HCT116 (cell line): ENCODE data around the gene DNASE1L3. TPM values are rescaled to one million over a fixed set of nuclear protein-coding genes. Genes with fewer than 3 reads are reported as not detected.

Experiments
- ATAC-seq: fragments of 200-7000 bp; cut with Tn5 transposase; 2 replicates; pipeline ENCODE4 v1.9.1; 2020; ENCODE audit warnings: mild to moderate bottlenecking, moderate library complexity
- BruUV-seq: library from RNA; stranded (reverse); fragments of 400-500 nt; replicated peaks from 2 replicates; lab custom pipeline; 2021; lab: Mats Ljungman, UMichigan
- CTCF ChIA-PET: fragments of 300-600 bp; sonication (Branson Sonifier 250); formaldehyde crosslinking; loops from one replicate; lab custom pipeline; 2021; ENCODE audit warnings: antibody characterized with exemption; lab: Charles Lee
- POLR2A ChIA-PET: fragments of 300-600, 350-600 bp; sonication (Branson Sonifier 250); formaldehyde crosslinking; loops from one replicate; lab custom pipeline; 2021; ENCODE audit warnings: antibody characterized with exemption; lab: Charles Lee
- RAD21 ChIA-PET, 2 experiments: fragments of 300-600 bp; sonication (Branson Sonifier 250); formaldehyde crosslinking; loops; one replicate each; lab custom pipeline; 2023; ENCODE audit warnings: low total read pairs in 2 of 2; ENCODE audit not compliant: uncharacterized antibody in 2 of 2, unreplicated experiment in 2 of 2, low non-redundant PET in 1 of 2; lab: Charles Lee
- DNase-seq: peaks from one replicate; pipeline ENCODE4 v3.0.0-alpha.2; 2010; ENCODE audit warnings: low read depth, low spot score
- H2AFZ ChIP-seq: fragments of 200-600 bp; shearing (Covaris generic), sonication (generic); 2 replicates; pipeline ENCODE4 v1.6.1; 2017; ENCODE audit warnings: low read depth, mixed run types, mixed read lengths, antibody characterized with exemption, low read length; ENCODE audit not compliant: poor library complexity, severe bottlenecking
- H3K27ac ChIP-seq: 2 replicates; pipeline ENCODE4 v1.5.1; 2012; ENCODE audit warnings: low read depth, low read length
- H3K27me3 ChIP-seq: fragments of 200-600 bp; sonication (generic); 2 replicates; pipeline ENCODE4 v1.6.1; 2016; ENCODE audit warnings: mixed run types, low read length, mixed read lengths; ENCODE audit not compliant: insufficient read depth
- H3K36me3 ChIP-seq, 2 experiments: fragments of 200-500 bp in 1 of 2; fragments of 200-600 bp in 1 of 2; sonication (Bioruptor generic) in 1 of 2; sonication (generic) in 1 of 2; 2 replicates each; pipeline versions ENCODE4 v1.5.1 to v1.6.1; 2014 to 2016; ENCODE audit warnings: low read length in 2 of 2, inconsistent platforms in 1 of 2, mixed read lengths in 1 of 2, mixed run types in 1 of 2; ENCODE audit not compliant: insufficient read depth in 2 of 2, control insufficient read depth in 1 of 2
- H3K4me1 ChIP-seq, 2 experiments: fragments of 200-600 bp in 1 of 2; sonication (generic) in 1 of 2; 2 replicates each; pipeline versions ENCODE4 v1.5.1 to v1.6.1; 2012 to 2017; ENCODE audit warnings: low read length in 2 of 2, inconsistent platforms in 1 of 2, mild to moderate bottlenecking in 1 of 2, mixed read lengths in 1 of 2, mixed run types in 1 of 2, moderate library complexity in 1 of 2; ENCODE audit not compliant: insufficient read depth in 2 of 2, control insufficient read depth in 1 of 2
- H3K4me2 ChIP-seq: fragments of 200-600 bp; sonication (generic); 2 replicates; pipeline ENCODE4 v1.6.1; 2017; ENCODE audit warnings: mixed run types, low read length, mixed read lengths
- H3K4me3 ChIP-seq, 2 experiments: fragments of 200-600 bp in 1 of 2; sonication (generic) in 1 of 2; replicated peaks in 1 of 2; 2 replicates each; pipeline ENCODE4 v1.5.1; 2011 to 2016; ENCODE audit warnings: low read length in 2 of 2, control low read depth in 1 of 2, low read depth in 1 of 2, mild to moderate bottlenecking in 1 of 2, mixed read lengths in 1 of 2, mixed run types in 1 of 2
- H3K79me2 ChIP-seq: fragments of 200-600 bp; sonication (generic); 2 replicates; pipeline ENCODE4 v1.6.1; 2017; ENCODE audit warnings: mild to moderate bottlenecking, mixed run types, low read length, moderate library complexity, mixed read lengths; ENCODE audit not compliant: insufficient read depth
- H3K9ac ChIP-seq: fragments of 200-600 bp; sonication (generic); 2 replicates; pipeline ENCODE4 v1.6.1; 2016; ENCODE audit warnings: low read length, mixed read lengths
- H3K9me2 ChIP-seq: fragments of 200-600 bp; sonication (generic), shearing (Covaris generic); 2 replicates; pipeline ENCODE4 v1.6.1; 2017; ENCODE audit warnings: mixed run types, mild to moderate bottlenecking, moderate library complexity; ENCODE audit not compliant: insufficient read depth
- H3K9me3 ChIP-seq, 2 experiments: fragments of 200-500 bp in 1 of 2; fragments of 200-600 bp in 1 of 2; sonication (Bioruptor generic) in 1 of 2; sonication (generic) in 1 of 2; 2 replicates each; pipeline ENCODE4 v1.6.1; 2014 to 2017; ENCODE audit warnings: low read length in 2 of 2, mixed read lengths in 2 of 2, inconsistent platforms in 1 of 2, low read depth in 1 of 2, mild to moderate bottlenecking in 1 of 2, mixed run types in 1 of 2, moderate library complexity in 1 of 2; ENCODE audit not compliant: control insufficient read depth in 1 of 2, insufficient read depth in 1 of 2
- H4K20me1 ChIP-seq: fragments of 200-600 bp; sonication (generic), shearing (Covaris generic); 2 replicates; pipeline ENCODE4 v1.6.1; 2017; ENCODE audit warnings: mixed run types, mild to moderate bottlenecking, moderate library complexity; ENCODE audit not compliant: insufficient read depth
- CBX3 ChIP-seq: IDR thresholded peaks from 2 replicates; pipeline ENCODE4 v1.6.1; 2012; ENCODE audit warnings: low read depth
- EGR1 ChIP-seq: IDR thresholded peaks from 2 replicates; pipeline ENCODE4 v1.6.1; 2012; ENCODE audit warnings: low read depth
- ELF1 ChIP-seq: IDR thresholded peaks from 2 replicates; pipeline ENCODE4 v1.6.1; 2012; ENCODE audit warnings: low read depth, borderline replicate concordance
- EZH2 ChIP-seq: fragments of 200-600 bp; sonication (generic); IDR thresholded peaks from 2 replicates; pipeline ENCODE4 v1.6.1; 2017; ENCODE audit warnings: antibody characterized with exemption, mixed run types
- EZH2phosphoT487 ChIP-seq: fragments of 200-600 bp; IDR thresholded peaks from 2 replicates; pipeline ENCODE4 v1.6.1; 2018; ENCODE audit warnings: antibody characterized with exemption, borderline replicate concordance
- FOSL1 ChIP-seq: IDR thresholded peaks from 2 replicates; pipeline ENCODE4 v1.6.1; 2012; ENCODE audit warnings: low read depth
- JUND ChIP-seq: IDR thresholded peaks from 2 replicates; pipeline ENCODE4 v1.6.1; 2012
- POLR2AphosphoS5 ChIP-seq: IDR thresholded peaks from 2 replicates; pipeline ENCODE4 v1.6.1; 2011; ENCODE audit warnings: mild to moderate bottlenecking, low read depth, low read length, moderate library complexity
- SIN3A ChIP-seq: IDR thresholded peaks from 2 replicates; pipeline ENCODE4 v1.6.1; 2012; ENCODE audit warnings: low read depth
- SP1 ChIP-seq: IDR thresholded peaks from 2 replicates; pipeline ENCODE4 v1.6.1; 2012; ENCODE audit warnings: low read depth
- SRF ChIP-seq: IDR thresholded peaks from 2 replicates; pipeline ENCODE4 v1.6.1; 2012; ENCODE audit warnings: low read depth
- TCF7L2 ChIP-seq: IDR thresholded peaks from 2 replicates; pipeline ENCODE4 v1.7.0; 2011; ENCODE audit warnings: borderline replicate concordance, inconsistent platforms; ENCODE audit not compliant: insufficient read depth, insufficient read length; ENCODE audit errors: extremely low read depth
- ZNF274 ChIP-seq: fragments of 200-500 bp; sonication (Bioruptor generic); IDR thresholded peaks from 2 replicates; pipeline ENCODE4 v1.6.1; 2014; ENCODE audit warnings: mild to moderate bottlenecking, low read depth, low read length, inconsistent platforms
- intact Hi-C: fragments of 100-400 bp; cut with micrococcal nuclease; formaldehyde crosslinking; loops from 2 replicates; pipeline ENCODE4 v1.10.0; 2022
- total RNA-seq: library from RNA; stranded (reverse); gene quantifications from one replicate; pipeline ENCODE4 v1.2.1, GENCODE V29; 2021; ENCODE audit not compliant: unreplicated experiment
- TF ChIP-seq, protein P1 (sequence below): IDR thresholded peaks from 2 replicates; pipeline ENCODE4 v1.6.1; 2012; ENCODE audit warnings: low read depth
- TF ChIP-seq, protein P2 (sequence below): IDR thresholded peaks from 2 replicates; pipeline ENCODE4 v1.6.1; 2012
- TF ChIP-seq, protein P3 (sequence below): IDR thresholded peaks from 2 replicates; pipeline ENCODE4 v1.6.1; 2012

Gene DNASE1L3
- total RNA-seq, 1 experiment from 2014 or later: not detected

DNA sequence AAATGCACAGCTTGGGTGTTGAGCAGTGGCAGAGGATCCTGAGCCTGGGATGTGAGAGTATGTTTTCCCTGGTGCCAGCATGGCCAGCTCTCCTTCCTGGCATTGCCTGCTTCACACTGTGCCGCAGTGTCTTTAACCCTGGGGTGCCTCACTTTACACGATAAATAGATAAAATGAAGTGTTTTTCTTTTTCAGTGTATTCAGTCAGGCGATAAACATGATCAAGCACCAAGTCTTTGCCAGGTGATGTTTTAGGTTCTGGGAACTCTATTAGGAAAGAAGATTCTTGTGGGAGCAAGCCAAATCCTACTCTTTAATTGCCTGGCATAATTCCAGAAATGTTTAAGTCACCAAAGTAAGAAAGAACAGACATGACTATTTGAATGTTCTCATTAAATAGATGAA is 40.9 kb upstream of the DNASE1L3 start (continued):
- TF ChIP-seq, protein P1, sequence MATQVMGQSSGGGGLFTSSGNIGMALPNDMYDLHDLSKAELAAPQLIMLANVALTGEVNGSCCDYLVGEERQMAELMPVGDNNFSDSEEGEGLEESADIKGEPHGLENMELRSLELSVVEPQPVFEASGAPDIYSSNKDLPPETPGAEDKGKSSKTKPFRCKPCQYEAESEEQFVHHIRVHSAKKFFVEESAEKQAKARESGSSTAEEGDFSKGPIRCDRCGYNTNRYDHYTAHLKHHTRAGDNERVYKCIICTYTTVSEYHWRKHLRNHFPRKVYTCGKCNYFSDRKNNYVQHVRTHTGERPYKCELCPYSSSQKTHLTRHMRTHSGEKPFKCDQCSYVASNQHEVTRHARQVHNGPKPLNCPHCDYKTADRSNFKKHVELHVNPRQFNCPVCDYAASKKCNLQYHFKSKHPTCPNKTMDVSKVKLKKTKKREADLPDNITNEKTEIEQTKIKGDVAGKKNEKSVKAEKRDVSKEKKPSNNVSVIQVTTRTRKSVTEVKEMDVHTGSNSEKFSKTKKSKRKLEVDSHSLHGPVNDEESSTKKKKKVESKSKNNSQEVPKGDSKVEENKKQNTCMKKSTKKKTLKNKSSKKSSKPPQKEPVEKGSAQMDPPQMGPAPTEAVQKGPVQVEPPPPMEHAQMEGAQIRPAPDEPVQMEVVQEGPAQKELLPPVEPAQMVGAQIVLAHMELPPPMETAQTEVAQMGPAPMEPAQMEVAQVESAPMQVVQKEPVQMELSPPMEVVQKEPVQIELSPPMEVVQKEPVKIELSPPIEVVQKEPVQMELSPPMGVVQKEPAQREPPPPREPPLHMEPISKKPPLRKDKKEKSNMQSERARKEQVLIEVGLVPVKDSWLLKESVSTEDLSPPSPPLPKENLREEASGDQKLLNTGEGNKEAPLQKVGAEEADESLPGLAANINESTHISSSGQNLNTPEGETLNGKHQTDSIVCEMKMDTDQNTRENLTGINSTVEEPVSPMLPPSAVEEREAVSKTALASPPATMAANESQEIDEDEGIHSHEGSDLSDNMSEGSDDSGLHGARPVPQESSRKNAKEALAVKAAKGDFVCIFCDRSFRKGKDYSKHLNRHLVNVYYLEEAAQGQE: no peak
- TF ChIP-seq SRF (no peak), SIN3A (no peak)

DNA sequence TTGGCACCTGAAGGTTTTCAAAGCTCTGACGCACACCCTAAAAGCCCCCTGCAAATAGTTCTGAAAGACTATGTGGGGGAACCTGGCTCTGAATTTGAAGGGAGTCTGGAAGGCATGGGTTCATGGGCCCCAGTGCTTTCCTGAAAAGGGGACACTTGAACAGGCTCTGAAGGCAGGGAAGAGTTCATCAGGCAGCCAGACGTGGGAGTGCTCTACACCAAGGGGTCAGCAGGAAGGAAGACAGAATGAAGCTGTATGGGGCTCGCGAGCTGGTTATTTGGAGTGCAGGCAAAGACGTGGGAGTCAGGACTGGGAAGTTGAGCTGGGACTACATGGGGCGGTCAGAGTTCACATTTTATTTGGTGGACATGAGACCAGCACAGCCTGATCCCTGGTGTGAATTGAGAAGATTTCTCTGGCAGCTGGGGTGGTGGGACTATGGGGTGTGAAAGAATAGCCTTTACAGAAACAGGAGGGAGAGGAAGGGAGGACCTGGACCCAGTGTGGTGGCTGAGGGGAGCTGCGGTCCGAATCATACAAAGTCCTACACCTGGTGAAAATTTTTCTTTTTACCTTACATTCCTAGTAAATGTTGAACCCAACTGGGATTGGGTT is 39.4 kb upstream of the DNASE1L3 start:
- H3K36me3 ChIP-seq: no peaks in the 10 kb centered on the region
- no peak overlapping the region for H3K4me3 ChIP-seq
- ChIA-PET CTCF (interaction anchor here (0.7 kb wide), 1 partner anchor 56 kb away, joined by 3 read pairs; the partner anchor contains the start of genes HTD2 and RPP14), RAD21 (no interaction called here), POLR2A (no interaction called here)
- no peaks in the 10 kb centered on the region for H4K20me1 ChIP-seq
- no peaks in the 10 kb centered on the region for H3K79me2 ChIP-seq
- H3K9ac ChIP-seq: no peak overlapping the region
- no peak overlapping the region for H2AFZ ChIP-seq
- no peaks in the 10 kb centered on the region for H3K4me1 ChIP-seq
- no TSS peak for BruUV-seq
- H3K9me3 ChIP-seq: no peaks in the 10 kb centered on the region
- ATAC-seq (no peak), DNase-seq (no peak)
- no peaks in the 10 kb centered on the region for H3K9me2 ChIP-seq
- no peaks in the 10 kb centered on the region for H3K27me3 ChIP-seq
- no peak overlapping the region for H3K4me2 ChIP-seq
- H3K27ac ChIP-seq: no peak overlapping the region
- intact Hi-C loops: no loop called here
- TF ChIP-seq CBX3: no peak
- TF ChIP-seq, protein P1: no peak
- no peak for TF ChIP-seq JUND
- TF ChIP-seq, protein P2, sequence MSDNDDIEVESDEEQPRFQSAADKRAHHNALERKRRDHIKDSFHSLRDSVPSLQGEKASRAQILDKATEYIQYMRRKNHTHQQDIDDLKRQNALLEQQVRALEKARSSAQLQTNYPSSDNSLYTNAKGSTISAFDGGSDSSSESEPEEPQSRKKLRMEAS: no peak
- TF ChIP-seq TCF7L2: no peak
- no peak for TF ChIP-seq EZH2phosphoT487
- no peak for TF ChIP-seq ELF1
- TF ChIP-seq EZH2: no peak
- TF ChIP-seq, protein P3, sequence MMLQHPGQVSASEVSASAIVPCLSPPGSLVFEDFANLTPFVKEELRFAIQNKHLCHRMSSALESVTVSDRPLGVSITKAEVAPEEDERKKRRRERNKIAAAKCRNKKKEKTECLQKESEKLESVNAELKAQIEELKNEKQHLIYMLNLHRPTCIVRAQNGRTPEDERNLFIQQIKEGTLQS: no peak
- TF ChIP-seq EGR1: no peak
- TF ChIP-seq FOSL1: no peak
- no peak for TF ChIP-seq SP1
- TF ChIP-seq ZNF274: no peak
- TF ChIP-seq POLR2AphosphoS5: no peak
- TF ChIP-seq SRF: no peak
